ENCODE data around the gene GNPTG. TPM values are rescaled to one million over a fixed set of nuclear protein-coding genes. Genes with fewer than 3 reads are reported as not detected.

The GNPTG gene
- total RNA-seq, 3 donors from 2014 or later: 50.1 to 68.9 (median 57.3) TPM

DNA sequence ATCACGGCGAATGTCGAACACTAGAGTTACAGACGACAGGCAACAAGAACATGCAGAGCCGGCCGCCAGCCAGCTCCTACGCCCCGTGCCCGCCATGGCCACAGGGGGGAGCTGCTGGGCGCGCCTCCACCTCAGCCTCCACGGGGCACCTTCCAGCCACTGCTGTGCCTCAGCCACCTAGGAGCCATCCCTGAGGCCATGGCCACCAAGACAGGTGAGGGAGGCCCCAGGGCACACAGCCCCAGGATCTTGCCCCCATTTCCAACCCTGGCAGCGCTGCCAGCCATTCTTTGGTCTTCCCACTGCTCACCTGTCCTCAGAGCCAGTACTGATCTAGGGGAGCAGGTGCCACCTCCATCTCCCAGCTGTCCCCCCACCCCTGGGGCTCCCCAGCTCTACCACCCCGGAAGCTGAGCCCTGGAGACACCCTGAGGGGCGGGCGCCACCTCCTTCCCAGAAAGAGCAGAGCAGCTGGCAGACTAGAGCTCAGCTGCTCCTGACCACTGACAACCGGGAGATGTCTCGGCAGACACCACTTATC, 11.8 kb downstream of the GNPTG start:
- ATAC-seq: peak; percentile 96
- H3K4me3 ChIP-seq: no peak overlapping the region
- DNase-seq: peak in 2 of 3 donors; percentile 77 to 81
- H3K9me3 ChIP-seq: no peaks in the 10 kb centered on the region
- H3K36me3 ChIP-seq (ENCODE audit: low read depth): peaks cover 5% of the 10 kb centered on the region
- TF ChIP-seq, protein P1, sequence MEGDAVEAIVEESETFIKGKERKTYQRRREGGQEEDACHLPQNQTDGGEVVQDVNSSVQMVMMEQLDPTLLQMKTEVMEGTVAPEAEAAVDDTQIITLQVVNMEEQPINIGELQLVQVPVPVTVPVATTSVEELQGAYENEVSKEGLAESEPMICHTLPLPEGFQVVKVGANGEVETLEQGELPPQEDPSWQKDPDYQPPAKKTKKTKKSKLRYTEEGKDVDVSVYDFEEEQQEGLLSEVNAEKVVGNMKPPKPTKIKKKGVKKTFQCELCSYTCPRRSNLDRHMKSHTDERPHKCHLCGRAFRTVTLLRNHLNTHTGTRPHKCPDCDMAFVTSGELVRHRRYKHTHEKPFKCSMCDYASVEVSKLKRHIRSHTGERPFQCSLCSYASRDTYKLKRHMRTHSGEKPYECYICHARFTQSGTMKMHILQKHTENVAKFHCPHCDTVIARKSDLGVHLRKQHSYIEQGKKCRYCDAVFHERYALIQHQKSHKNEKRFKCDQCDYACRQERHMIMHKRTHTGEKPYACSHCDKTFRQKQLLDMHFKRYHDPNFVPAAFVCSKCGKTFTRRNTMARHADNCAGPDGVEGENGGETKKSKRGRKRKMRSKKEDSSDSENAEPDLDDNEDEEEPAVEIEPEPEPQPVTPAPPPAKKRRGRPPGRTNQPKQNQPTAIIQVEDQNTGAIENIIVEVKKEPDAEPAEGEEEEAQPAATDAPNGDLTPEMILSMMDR (IDR thresholded peaks at IDR 0.05): peak; percentile 74
- intact Hi-C loops (cut with DNase I, micrococcal nuclease): no loop called here
- no peaks in the 10 kb centered on the region for H3K4me1 ChIP-seq (ENCODE audit: low read depth)

DNA sequence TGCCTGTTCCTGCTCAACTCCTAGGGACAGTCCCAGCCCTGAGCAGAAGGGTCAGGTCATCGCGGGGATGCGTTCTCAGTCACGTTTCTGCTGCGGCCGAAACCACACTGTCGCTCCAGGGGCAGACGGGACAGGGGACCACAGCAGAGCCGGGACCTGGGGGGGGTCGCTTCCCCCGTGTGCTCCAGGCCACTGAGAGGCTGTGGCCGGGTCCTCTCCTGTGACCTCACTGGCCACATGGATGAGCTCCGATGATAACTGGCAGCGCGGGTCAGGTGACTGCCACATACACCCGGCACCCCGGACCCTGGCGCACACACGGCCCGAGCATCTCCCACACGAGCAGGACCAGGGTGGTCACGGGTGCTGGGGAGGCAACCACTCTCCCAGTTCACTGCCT, 12.8 kb downstream of the GNPTG start:
- Histone ChIP-seq H3K4me1 (ENCODE audit: low read depth) (no peaks in the 10 kb centered on the region), H3K9me3 (no peaks in the 10 kb centered on the region), H3K4me3 (no peak overlapping the region), H3K36me3 (ENCODE audit: low read depth) (peaks cover 5% of the 10 kb centered on the region)
- DNase-seq (no peak), ATAC-seq (no peak)
- TF ChIP-seq, protein P1 (IDR thresholded peaks at IDR 0.05): no peak
- intact Hi-C loops (cut with DNase I, micrococcal nuclease): no loop called here

DNA sequence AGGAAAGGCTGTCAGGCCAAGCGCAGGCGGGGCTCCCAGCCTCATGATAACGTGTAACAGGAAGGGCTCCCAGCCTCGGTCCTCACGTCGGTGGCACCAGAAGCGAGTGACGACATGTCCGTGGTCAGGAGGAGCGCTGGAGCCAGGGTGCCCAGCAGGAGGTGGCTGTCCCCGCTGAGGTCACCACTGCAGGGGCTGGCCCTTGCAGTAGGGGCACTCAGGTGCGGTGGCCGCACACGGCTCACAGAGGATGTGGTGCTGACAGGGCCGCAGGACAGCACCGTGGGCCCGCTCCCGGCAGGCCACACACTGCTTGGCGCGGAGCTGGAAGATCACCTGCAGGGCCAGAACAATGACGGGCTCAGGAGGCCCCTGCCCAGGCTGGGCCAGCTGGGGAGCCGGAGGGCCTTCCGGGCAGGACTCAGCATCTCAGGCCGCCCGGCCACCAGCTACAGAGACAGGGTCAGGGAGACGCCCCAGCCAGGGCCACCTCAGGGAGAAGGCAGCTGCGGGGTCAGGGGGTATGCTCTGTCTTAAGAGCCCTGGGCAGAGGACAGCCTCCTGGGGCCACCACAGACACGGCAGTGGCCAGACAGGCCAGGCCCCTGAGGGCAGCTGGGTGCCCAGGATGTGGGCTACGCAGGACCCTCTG, 14.5 kb downstream of the GNPTG start:
- Histone ChIP-seq H3K36me3 (ENCODE audit: low read depth) (peaks cover 5% of the 10 kb centered on the region), H3K9me3 (no peaks in the 10 kb centered on the region), H3K4me3 (no peak overlapping the region), H3K4me1 (ENCODE audit: low read depth) (no peaks in the 10 kb centered on the region)
- no peak for ATAC-seq
- DNase-seq: no peak
- intact Hi-C loops (cut with DNase I, micrococcal nuclease): no loop called here
- TF ChIP-seq, protein P1 (IDR thresholded peaks at IDR 0.05): no peak

DNA sequence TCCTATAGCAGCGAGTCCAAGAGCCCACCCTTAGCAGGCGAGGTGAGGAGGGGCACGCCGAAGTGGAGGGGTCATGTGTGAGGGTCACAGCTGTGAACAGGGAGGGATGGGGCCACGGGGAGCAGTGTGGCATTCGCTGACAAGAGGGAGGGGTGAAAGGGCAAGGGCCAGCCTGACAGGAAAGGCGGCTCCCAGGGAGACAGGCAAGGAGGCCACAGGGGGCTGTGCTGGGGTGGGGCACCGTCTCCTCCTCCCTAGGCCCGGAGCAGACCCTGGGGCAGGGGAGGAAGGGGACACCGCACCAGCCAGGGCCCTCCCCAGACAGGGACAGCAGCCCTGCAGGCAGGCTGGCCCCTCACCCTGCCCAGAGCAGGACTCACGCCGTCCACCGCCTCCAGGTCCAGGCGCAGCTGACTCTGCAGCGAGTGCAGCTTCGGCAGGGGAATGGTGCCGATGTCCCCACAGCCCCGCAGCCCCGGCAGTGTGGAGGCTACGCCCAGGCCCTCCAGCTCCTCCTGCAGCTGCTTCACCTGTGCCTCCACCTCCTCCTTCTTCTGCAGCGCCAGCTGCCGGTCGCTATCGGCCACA, 15.1 kb downstream of the GNPTG start:
- DNase-seq: no peak

GRCh38 chr16:1367486-1368174, 15.9 kb downstream of the GNPTG start:
- intact Hi-C loops (cut with DNase I, micrococcal nuclease): no loop called here
- TF ChIP-seq, protein P1 (IDR thresholded peaks at IDR 0.05): no peak
- no peaks in the 10 kb centered on the region for H3K9me3 ChIP-seq
- no peak overlapping the region for H3K4me3 ChIP-seq
- H3K36me3 ChIP-seq (ENCODE audit: low read depth): peaks cover 5% of the 10 kb centered on the region
- DNase-seq (no peak), ATAC-seq (no peak)
- H3K4me1 ChIP-seq (ENCODE audit: low read depth): no peaks in the 10 kb centered on the region

More for the DNA sequence above, 15.1 kb downstream of the GNPTG start:
- intact Hi-C loops (cut with DNase I, micrococcal nuclease): no loop called here
- H3K9me3 ChIP-seq: no peaks in the 10 kb centered on the region
- no peak for ATAC-seq
- H3K4me3 ChIP-seq: no peak overlapping the region
- no peaks in the 10 kb centered on the region for H3K4me1 ChIP-seq (ENCODE audit: low read depth)
- TF ChIP-seq, protein P1 (IDR thresholded peaks at IDR 0.05): no peak
- H3K36me3 ChIP-seq (ENCODE audit: low read depth): peaks cover 5% of the 10 kb centered on the region
